Esophagus (tissue), 2 donors: ENCODE measurements around the gene SOCS4. TPM values are rescaled to one million over a fixed set of nuclear protein-coding genes. Genes with fewer than 3 reads are reported as not detected.

ENCODE experiments used
- H3K27ac ChIP-seq, 2 donors: one replicate each; pipeline ENCODE4 v1.5.1; 2013; ENCODE audit warnings: low read depth in 2 of 2, mild to moderate bottlenecking in 2 of 2, inconsistent platforms in 1 of 2, low read length in 1 of 2, moderate library complexity in 1 of 2
- H3K27me3 ChIP-seq, 2 donors: one replicate each; pipeline ENCODE4 v1.6.1; 2013; ENCODE audit warnings: low read length in 2 of 2, control low read depth in 1 of 2, mild to moderate bottlenecking in 1 of 2; ENCODE audit not compliant: insufficient read depth in 2 of 2, control insufficient read depth in 1 of 2
- H3K36me3 ChIP-seq, 2 donors: one replicate each; pipeline ENCODE4 v1.6.1; 2013; ENCODE audit warnings: low read length in 1 of 2; ENCODE audit not compliant: control insufficient read depth in 2 of 2, insufficient read depth in 2 of 2
- H3K4me1 ChIP-seq, 2 donors: one replicate each; pipeline ENCODE4 v1.6.1; 2013; ENCODE audit warnings: low read length in 1 of 2; ENCODE audit not compliant: control insufficient read depth in 2 of 2, insufficient read depth in 2 of 2
- H3K4me3 ChIP-seq, 2 donors: one replicate each; pipeline ENCODE4 v1.5.1; 2013; ENCODE audit warnings: low read length in 2 of 2, mild to moderate bottlenecking in 2 of 2, low read depth in 1 of 2, moderate library complexity in 1 of 2
- H3K9me3 ChIP-seq, 2 donors: one replicate each; pipeline ENCODE4 v1.6.1; 2013; ENCODE audit warnings: mild to moderate bottlenecking in 2 of 2, low read depth in 1 of 2, low read length in 1 of 2, moderate library complexity in 1 of 2; ENCODE audit not compliant: control insufficient read depth in 2 of 2, insufficient read depth in 1 of 2
- WGBS, 2 donors: extraction: QIAGEN DNeasy Blood & Tissue Kit; methylation state at CpG; one replicate each; pipeline ENCODE4 v1.1.7; 2013; 5-methylcytosine and 5-hydroxymethylcytosine counted together
- polyA plus RNA-seq, 2 donors: library from polyadenylated mRNA; stranded (reverse); fragments of 200-250 nt; gene quantifications; one replicate each; pipeline ENCODE4 v1.2.3, GENCODE V29; 2013
- donor health status: healthy with polysubstance abuse.
- donor health status: Bipolar disorder and iron deficiency.

SOCS4 gene
- polyA plus RNA-seq, 2 donors, result 3.0 to 3.4 TPM

- Histone ChIP-seq H3K4me1 (peaks cover 0 to 3% of the 10 kb centered on the region in 2 donors), H3K27ac (peak overlapping the region; percentile 99 to 100), H3K36me3 (no peaks in the 10 kb centered on the region), H3K27me3 (no peaks in the 10 kb centered on the region), H3K9me3 (no peaks in the 10 kb centered on the region), H3K4me3 (peak overlapping the region; percentile 45 to 73)
- WGBS, 2 donors, result 1% methylated on average over 10 of the region's 10 CpGs
Measured at GRCh38 chr14:55051165-55051422, 24.1 kb downstream of the SOCS4 start.

- WGBS, 2 donors, result 0% methylated on average over 90 to 98 of the region's 98 CpGs
- H3K9me3 ChIP-seq, result no peaks in the 10 kb centered on the region
- H3K36me3 ChIP-seq, result no peaks in the 10 kb centered on the region
- H3K27ac ChIP-seq, result peak within 1 kb of the TSS; percentile 99 to 100
- H3K4me3 ChIP-seq, result peak within 1 kb of the TSS; percentile 73 to 99
- H3K4me1 ChIP-seq, result peaks cover 0 to 3% of the 10 kb centered on the region in 2 donors
- H3K27me3 ChIP-seq, result no peaks in the 10 kb centered on the region
Measured at GRCh38 chr14:55051423-55052268, 24.6 kb downstream of the SOCS4 start, which contains the start of gene MAPK1IP1L. Gene MAPK1IP1L, plus strand, starts transcription at chr14:55051647. Its CDS starts 10,037 bp downstream, at chr14:55061684.

GRCh38 chr14:55052269-55052930 is 25.4 kb downstream of the SOCS4 start:
- Histone ChIP-seq H3K27me3 (no peaks in the 10 kb centered on the region), H3K9me3 (no peaks in the 10 kb centered on the region), H3K4me3 (peak overlapping the region; percentile 73 to 99), H3K4me1 (peaks cover 0 to 3% of the 10 kb centered on the region in 2 donors), H3K27ac (peak overlapping the region; percentile 99 to 100), H3K36me3 (no peaks in the 10 kb centered on the region)
- whole genome bisulfite sequencing, 2 donors, result 3 to 4% methylated on average over 14 of the region's 14 CpGs

- Histone ChIP-seq H3K27me3 (no peaks in the 10 kb centered on the region), H3K9me3 (no peaks in the 10 kb centered on the region), H3K4me3 (peak overlapping the region in 1 of 2 donors; percentile 73), H3K27ac (no peak overlapping the region), H3K36me3 (no peaks in the 10 kb centered on the region), H3K4me1 (peaks cover 0 to 3% of the 10 kb centered on the region in 2 donors)
- WGBS, 2 donors, result 47 to 51% methylated on average over 6 of the region's 6 CpGs
Measured at GRCh38 chr14:55053018-55053417, 26.0 kb downstream of the SOCS4 start.

- Histone ChIP-seq H3K4me1 (peaks cover 0 to 3% of the 10 kb centered on the region in 2 donors), H3K27ac (no peak overlapping the region), H3K36me3 (no peaks in the 10 kb centered on the region), H3K9me3 (no peaks in the 10 kb centered on the region), H3K27me3 (no peaks in the 10 kb centered on the region), H3K4me3 (no peak overlapping the region)
- WGBS, 2 donors, result 82 to 83% methylated on average over 7 of the region's 7 CpGs
Measured at GRCh38 chr14:55053500-55053899, 26.5 kb downstream of the SOCS4 start.

GRCh38 chr14:55054098-55054497 is 27.1 kb downstream of the SOCS4 start:
- H3K27me3 ChIP-seq, result no peaks in the 10 kb centered on the region
- no peak overlapping the region for H3K4me3 ChIP-seq
- H3K36me3 ChIP-seq, result no peaks in the 10 kb centered on the region
- no peaks in the 10 kb centered on the region for H3K9me3 ChIP-seq
- H3K27ac ChIP-seq, result no peak overlapping the region
- peaks cover 0 to 3% of the 10 kb centered on the region in 2 donors for H3K4me1 ChIP-seq
- 98 to 99% methylated on average over 13 of the region's 13 CpGs for WGBS, 2 donors

GRCh38 chr14:55057919-55058318 is 30.9 kb downstream of the SOCS4 start:
- WGBS, 2 donors, result 91 to 92% methylated on average over 5 of the region's 5 CpGs
- Histone ChIP-seq H3K36me3 (peaks cover 4 to 5% of the 10 kb centered on the region in 2 donors), H3K4me3 (no peak overlapping the region), H3K4me1 (no peaks in the 10 kb centered on the region), H3K27me3 (no peaks in the 10 kb centered on the region), H3K9me3 (no peaks in the 10 kb centered on the region), H3K27ac (no peak overlapping the region)

GRCh38 chr14:55059333-55059732 is 32.3 kb downstream of the SOCS4 start:
- Histone ChIP-seq H3K4me3 (no peak overlapping the region), H3K27me3 (no peaks in the 10 kb centered on the region), H3K36me3 (peaks cover 6 to 8% of the 10 kb centered on the region in 2 donors), H3K9me3 (no peaks in the 10 kb centered on the region), H3K4me1 (no peaks in the 10 kb centered on the region), H3K27ac (no peak overlapping the region)
- 84 to 94% methylated on average over 5 of the region's 5 CpGs for WGBS, 2 donors

GRCh38 chr14:55062517-55063351 is 35.7 kb downstream of the SOCS4 start:
- no peak overlapping the region for H3K4me3 ChIP-seq
- WGBS, 2 donors, result 65 to 74% methylated on average over 11 of the region's 11 CpGs
- H3K9me3 ChIP-seq, result no peaks in the 10 kb centered on the region
- H3K4me1 ChIP-seq, result no peaks in the 10 kb centered on the region
- no peak overlapping the region for H3K27ac ChIP-seq
- H3K36me3 ChIP-seq, result peaks cover 8 to 9% of the 10 kb centered on the region in 2 donors
- H3K27me3 ChIP-seq, result no peaks in the 10 kb centered on the region
